HEK293 (cell line): ENCODE results near the gene CD101.

Experiments used
- CTCF ChIA-PET: fragments of 350-600 bp; formaldehyde crosslinking; extraction: SDS; loops from one replicate; lab custom pipeline; 2021; ENCODE audit warnings: antibody characterized with exemption; lab: Yijun Ruan, JAX
- POLR2A ChIA-PET: fragments of 300-600 bp; formaldehyde crosslinking; extraction: SDS; loops from one replicate; lab custom pipeline; 2020; ENCODE audit warnings: antibody characterized with exemption, inconsistent platforms; lab: Yijun Ruan, JAX
- H3K27ac ChIP-seq: fragments of 200-500 bp; sonication (Bioruptor generic); 2 replicates; pipeline ENCODE4 v1.5.1; 2014; ENCODE audit warnings: low read depth, low read length, control low read depth, inconsistent platforms; ENCODE audit errors: extremely low read depth
- H3K36me3 ChIP-seq, 2 experiments: fragments of 200-500 bp in 1 of 2; sonication (Bioruptor generic) in 1 of 2; 1 replicate in 1 of 2; 2 replicates in 1 of 2; pipeline ENCODE4 v1.5.1; 2014 to 2017; ENCODE audit warnings: inconsistent platforms in 2 of 2, low read length in 2 of 2; ENCODE audit not compliant: control insufficient read depth in 2 of 2, insufficient read depth in 1 of 2
- H3K4me1 ChIP-seq: fragments of 200-500 bp; sonication (Bioruptor generic); 2 replicates; pipeline ENCODE4 v1.5.1; 2014; ENCODE audit warnings: mild to moderate bottlenecking, low read length, inconsistent platforms; ENCODE audit not compliant: control insufficient read depth, insufficient read depth
- H3K4me3 ChIP-seq: 2 replicates; pipeline ENCODE4 v1.5.1; 2011; ENCODE audit warnings: low read depth, mild to moderate bottlenecking, control low read depth, low read length, moderate library complexity
- H3K9me3 ChIP-seq: fragments of 200-500 bp; sonication (Bioruptor generic); 2 replicates; pipeline ENCODE4 v1.5.1; 2014; ENCODE audit warnings: low read depth, low read length, inconsistent platforms; ENCODE audit not compliant: control insufficient read depth, insufficient read depth
- GFI1B ChIP-seq: fragments of 450-650 bp; formaldehyde crosslinking; IDR thresholded peaks from 2 replicates; pipeline ENCODE4 v1.5.1; 2016; ENCODE audit warnings: missing biosample characterization, missing genetic modification characterization
- HOXD13 ChIP-seq: sonication (generic); formaldehyde crosslinking; IDR thresholded peaks from 2 replicates; pipeline ENCODE4 v1.8.0; 2022; ENCODE audit warnings: missing genetic modification reagents, borderline replicate concordance
- MYNN ChIP-seq: fragments of 450-650 bp; formaldehyde crosslinking; IDR thresholded peaks from 2 replicates; pipeline ENCODE4 v1.5.1; 2016; ENCODE audit warnings: missing biosample characterization, missing genetic modification characterization, borderline replicate concordance
- PBX3 ChIP-seq: sonication (generic); formaldehyde crosslinking; IDR thresholded peaks from 2 replicates; pipeline ENCODE4 v1.8.1; 2022; ENCODE audit warnings: mild to moderate bottlenecking, moderate library complexity, missing genetic modification reagents
- PRDM4 ChIP-seq: fragments of 450-650 bp; formaldehyde crosslinking; IDR thresholded peaks from 2 replicates; pipeline ENCODE4 v1.5.1; 2017; ENCODE audit warnings: missing biosample characterization, missing genetic modification characterization
- SCRT1 ChIP-seq: fragments of 450-650 bp; formaldehyde crosslinking; IDR thresholded peaks from 2 replicates; pipeline ENCODE4 v1.5.1; 2016; ENCODE audit warnings: missing biosample characterization, missing genetic modification characterization, borderline replicate concordance
- YY2 ChIP-seq: fragments of 450-650 bp; formaldehyde crosslinking; IDR thresholded peaks from 2 replicates; pipeline ENCODE4 v1.5.1; 2016; ENCODE audit warnings: missing biosample characterization, missing genetic modification characterization
- ZBTB26 ChIP-seq: fragments of 450-650 bp; formaldehyde crosslinking; optimal IDR thresholded peaks from 2 replicates; pipeline ENCODE3; 2016; ENCODE audit warnings: missing biosample characterization, mild to moderate bottlenecking, missing genetic modification characterization
- ZEB2 ChIP-seq: fragments of 450-650 bp; formaldehyde crosslinking; IDR thresholded peaks from 2 replicates; pipeline ENCODE4 v1.5.1; 2016; ENCODE audit warnings: missing biosample characterization, missing genetic modification characterization
- ZFHX2 ChIP-seq: fragments of 450-650 bp; formaldehyde crosslinking; conservative IDR thresholded peaks from 2 replicates; pipeline ENCODE4 v1.5.1; 2016; ENCODE audit warnings: missing biosample characterization, missing genetic modification characterization
- ZFP41 ChIP-seq: fragments of 450-650 bp; formaldehyde crosslinking; IDR thresholded peaks from 2 replicates; pipeline ENCODE4 v1.5.1; 2016; ENCODE audit warnings: missing biosample characterization, missing genetic modification characterization, borderline replicate concordance
- ZNF10 ChIP-seq: fragments of 450-650 bp; formaldehyde crosslinking; IDR thresholded peaks from 2 replicates; pipeline ENCODE4 v1.5.1; 2017; ENCODE audit warnings: missing biosample characterization, missing genetic modification characterization
- ZNF174 ChIP-seq: fragments of 450-650 bp; formaldehyde crosslinking; IDR thresholded peaks from 2 replicates; pipeline ENCODE4 v1.5.0; 2017; ENCODE audit warnings: missing biosample characterization, mild to moderate bottlenecking, missing genetic modification characterization
- ZNF211 ChIP-seq: fragments of 450-650 bp; formaldehyde crosslinking; IDR thresholded peaks from 2 replicates; pipeline ENCODE4 v1.5.1; 2016; ENCODE audit warnings: low read depth, missing biosample characterization, missing genetic modification characterization
- ZNF302 ChIP-seq: fragments of 450-650 bp; formaldehyde crosslinking; IDR thresholded peaks from 2 replicates; pipeline ENCODE4 v1.5.1; 2016; ENCODE audit warnings: missing biosample characterization, missing genetic modification characterization, low read depth
- ZNF394 ChIP-seq: fragments of 450-650 bp; formaldehyde crosslinking; IDR thresholded peaks from 2 replicates; pipeline ENCODE4 v1.5.1; 2016; ENCODE audit warnings: missing biosample characterization, missing genetic modification characterization, mild to moderate bottlenecking, moderate library complexity, borderline replicate concordance
- ZNF473 ChIP-seq: fragments of 450-650 bp; formaldehyde crosslinking; IDR thresholded peaks from 2 replicates; pipeline ENCODE4 v1.5.1; 2017; ENCODE audit warnings: missing biosample characterization, missing genetic modification characterization
- ZNF560 ChIP-seq: fragments of 450-650 bp; formaldehyde crosslinking; IDR thresholded peaks from 2 replicates; pipeline ENCODE4 v1.5.1; 2017; ENCODE audit warnings: missing biosample characterization, missing genetic modification characterization, borderline replicate concordance
- ZNF585B ChIP-seq: fragments of 450-650 bp; formaldehyde crosslinking; IDR thresholded peaks from 2 replicates; pipeline ENCODE4 v1.5.1; 2016; ENCODE audit warnings: missing biosample characterization, missing genetic modification characterization
- ZNF596 ChIP-seq: fragments of 450-650 bp; IDR thresholded peaks from 2 replicates; pipeline ENCODE4 v1.5.0; 2018; ENCODE audit warnings: missing biosample characterization, mild to moderate bottlenecking, missing genetic modification characterization, moderate library complexity
- ZNF610 ChIP-seq: fragments of 450-650 bp; formaldehyde crosslinking; IDR thresholded peaks from 2 replicates; pipeline ENCODE4 v1.5.1; 2016; ENCODE audit warnings: missing biosample characterization, missing genetic modification characterization, borderline replicate concordance
- ZNF645 ChIP-seq: fragments of 450-650 bp; formaldehyde crosslinking; IDR thresholded peaks from 2 replicates; pipeline ENCODE4; 2016; ENCODE audit warnings: missing biosample characterization, missing genetic modification characterization
- ZNF707 ChIP-seq: fragments of 450-650 bp; formaldehyde crosslinking; IDR thresholded peaks from 2 replicates; pipeline ENCODE4 v1.5.1; 2016; ENCODE audit warnings: missing biosample characterization, missing genetic modification characterization
- ZXDB ChIP-seq: fragments of 450-650 bp; formaldehyde crosslinking; IDR thresholded peaks from 2 replicates; pipeline ENCODE4 v1.5.1; 2016; ENCODE audit warnings: missing biosample characterization, missing genetic modification characterization
- TF ChIP-seq, protein P1 (sequence below): fragments of 450-650 bp; formaldehyde crosslinking; IDR thresholded peaks from 2 replicates; pipeline ENCODE4 v1.5.1; 2016; ENCODE audit warnings: missing biosample characterization, missing genetic modification characterization
- TF ChIP-seq, protein P2 (sequence below): fragments of 450-650 bp; formaldehyde crosslinking; IDR thresholded peaks from 2 replicates; pipeline ENCODE4 v1.5.1; 2017; ENCODE audit warnings: missing biosample characterization, mild to moderate bottlenecking, missing genetic modification characterization, moderate library complexity

Gene CD101

DNA sequence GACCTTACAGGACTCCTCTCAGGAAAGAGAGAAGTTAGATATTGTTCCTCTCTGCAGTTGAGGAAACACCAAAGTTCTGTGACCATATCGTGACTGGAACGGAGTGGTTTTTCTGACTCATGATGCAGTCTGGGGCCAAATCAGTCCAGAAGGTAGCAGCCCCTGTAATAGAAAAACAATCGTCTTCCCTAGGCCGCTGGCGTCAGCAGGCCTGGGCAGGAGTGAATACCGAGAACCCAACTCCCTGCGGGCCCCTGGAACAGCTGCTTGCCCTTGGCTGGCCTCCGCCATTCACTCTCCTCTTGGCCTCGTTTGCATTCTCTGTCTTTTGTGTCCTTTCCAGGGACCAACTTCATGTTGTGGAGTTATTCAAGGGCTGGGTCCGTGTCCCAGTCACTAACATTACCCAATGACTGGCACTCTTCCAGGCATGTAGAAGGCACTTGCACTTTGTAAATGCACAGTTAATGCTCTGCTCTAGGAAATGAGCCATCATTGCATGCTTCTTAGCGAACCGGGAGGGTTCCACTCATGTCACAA, 10.9 kb upstream of the CD101 start (continued):
- TF ChIP-seq ZNF473 (no peak), SCRT1 (tag by site-specific recombination) (no peak), ZFHX2 (tag by site-specific recombination) (no peak), GFI1B (no peak), ZNF302 (tag by site-specific recombination) (no peak), ZXDB (tag by site-specific recombination) (no peak), PRDM4 (tag by site-specific recombination) (no peak), ZBTB26 (tag by site-specific recombination) (no peak), ZFP41 (tag by site-specific recombination) (no peak), ZNF211 (tag by site-specific recombination) (no peak)
- TF ChIP-seq, protein P1, sequence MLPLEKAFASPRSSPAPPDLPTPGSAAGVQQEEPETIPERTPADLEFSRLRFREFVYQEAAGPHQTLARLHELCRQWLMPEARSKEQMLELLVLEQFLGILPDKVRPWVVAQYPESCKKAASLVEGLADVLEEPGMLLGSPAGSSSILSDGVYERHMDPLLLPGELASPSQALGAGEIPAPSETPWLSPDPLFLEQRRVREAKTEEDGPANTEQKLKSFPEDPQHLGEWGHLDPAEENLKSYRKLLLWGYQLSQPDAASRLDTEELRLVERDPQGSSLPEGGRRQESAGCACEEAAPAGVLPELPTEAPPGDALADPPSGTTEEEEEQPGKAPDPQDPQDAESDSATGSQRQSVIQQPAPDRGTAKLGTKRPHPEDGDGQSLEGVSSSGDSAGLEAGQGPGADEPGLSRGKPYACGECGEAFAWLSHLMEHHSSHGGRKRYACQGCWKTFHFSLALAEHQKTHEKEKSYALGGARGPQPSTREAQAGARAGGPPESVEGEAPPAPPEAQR (tag by site-specific recombination): no peak

DNA sequence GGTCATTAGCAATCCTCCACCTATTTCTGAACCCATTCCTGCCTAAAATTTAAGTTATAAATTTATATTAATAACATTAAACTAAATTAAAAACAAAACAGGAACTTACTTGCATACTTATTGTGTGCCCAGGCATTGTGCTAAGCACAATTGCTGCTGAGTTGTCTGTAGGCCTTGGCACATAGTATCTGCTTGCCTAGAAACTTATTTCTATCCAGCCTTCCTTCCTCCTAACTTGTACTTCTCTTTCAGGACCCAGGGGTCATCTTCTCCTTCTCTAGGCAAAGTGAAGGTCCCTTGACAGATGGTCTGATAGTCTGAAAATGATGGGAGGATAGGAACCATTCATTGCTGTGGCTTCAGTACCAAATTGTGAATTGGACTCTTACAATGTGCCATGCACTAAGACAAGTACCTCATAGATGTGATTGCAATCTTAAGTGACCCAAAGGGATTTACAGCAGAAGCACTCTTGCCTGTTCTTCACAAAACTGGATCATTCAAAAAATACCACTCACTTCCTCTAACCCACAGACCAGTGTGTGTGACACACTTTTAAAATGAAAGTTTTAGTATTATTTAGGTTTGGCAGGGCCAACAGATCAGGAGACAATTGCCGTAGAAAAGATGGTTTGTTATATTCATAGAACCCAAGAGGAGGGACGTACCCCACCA, 10.3 kb upstream of the CD101 start:
- no peaks in the 10 kb centered on the region for H3K9me3 ChIP-seq
- CTCF ChIA-PET: interaction anchor here (0.6 kb wide), 1 partner anchor 868 kb away, joined by 3 read pairs; no protein-coding TSS in a partner anchor
- H3K27ac ChIP-seq: no peak overlapping the region
- H3K4me1 ChIP-seq: no peaks in the 10 kb centered on the region
- peaks cover 0 to 48% of the 10 kb centered on the region in 2 experiments; a peak in 1 of 3 replicates for H3K36me3 ChIP-seq
- no peak overlapping the region for H3K4me3 ChIP-seq
- TF ChIP-seq, protein P2, sequence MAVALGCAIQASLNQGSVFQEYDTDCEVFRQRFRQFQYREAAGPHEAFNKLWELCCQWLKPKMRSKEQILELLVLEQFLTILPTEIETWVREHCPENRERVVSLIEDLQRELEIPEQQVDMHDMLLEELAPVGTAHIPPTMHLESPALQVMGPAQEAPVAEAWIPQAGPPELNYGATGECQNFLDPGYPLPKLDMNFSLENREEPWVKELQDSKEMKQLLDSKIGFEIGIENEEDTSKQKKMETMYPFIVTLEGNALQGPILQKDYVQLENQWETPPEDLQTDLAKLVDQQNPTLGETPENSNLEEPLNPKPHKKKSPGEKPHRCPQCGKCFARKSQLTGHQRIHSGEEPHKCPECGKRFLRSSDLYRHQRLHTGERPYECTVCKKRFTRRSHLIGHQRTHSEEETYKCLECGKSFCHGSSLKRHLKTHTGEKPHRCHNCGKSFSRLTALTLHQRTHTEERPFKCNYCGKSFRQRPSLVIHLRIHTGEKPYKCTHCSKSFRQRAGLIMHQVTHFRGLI: no peak
- no peak for TF ChIP-seq ZEB2
- no peak for TF ChIP-seq ZNF707
- TF ChIP-seq ZNF596 (tag by site-specific recombination): no peak
- TF ChIP-seq ZNF645 (tag by site-specific recombination): no peak
- no peak for TF ChIP-seq MYNN (tag by site-specific recombination)
- TF ChIP-seq ZNF10 (tag by site-specific recombination): no peak
- no peak for TF ChIP-seq HOXD13
- no peak for TF ChIP-seq YY2 (tag by site-specific recombination)
- no peak for TF ChIP-seq ZNF394 (tag by site-specific recombination)
- no peak for TF ChIP-seq PBX3 (CRISPR knock-in tag)
- no peak for TF ChIP-seq ZNF174 (tag by site-specific recombination)
- no peak for TF ChIP-seq ZNF560
- no peak for TF ChIP-seq ZNF585B (tag by site-specific recombination)
- no peak for TF ChIP-seq ZNF610 (tag by site-specific recombination)
- POLR2A ChIA-PET: no interaction called here
